SKM-1 (cell line): ENCODE results near the gene PLEKHA7.

Experiments used
- DNase-seq: peaks from one replicate; lab custom pipeline; 2025; ENCODE audit not compliant: unreplicated experiment; lab: John Stamatoyannopoulos, UW

PLEKHA7 gene

DNA sequence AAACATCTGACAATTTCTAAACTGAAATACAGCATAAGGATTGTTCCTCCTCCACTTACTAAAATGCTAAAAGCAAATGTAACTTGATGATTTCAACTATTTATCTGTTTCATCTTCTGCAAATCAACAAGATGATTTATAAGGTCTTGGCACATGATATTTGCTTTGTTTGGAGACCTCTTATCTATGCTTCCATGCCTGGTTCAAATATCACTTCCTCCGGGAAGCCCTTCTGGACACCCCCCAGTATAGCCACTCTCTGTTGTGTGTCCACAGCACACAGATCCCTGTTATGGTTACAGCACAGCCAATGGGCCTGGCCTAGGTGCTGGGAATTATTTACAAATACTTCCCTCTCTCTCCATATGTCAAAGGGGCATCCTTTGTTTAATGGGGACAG lies 160.9 kb downstream of the PLEKHA7 start:
- no peak for DNase-seq

DNA sequence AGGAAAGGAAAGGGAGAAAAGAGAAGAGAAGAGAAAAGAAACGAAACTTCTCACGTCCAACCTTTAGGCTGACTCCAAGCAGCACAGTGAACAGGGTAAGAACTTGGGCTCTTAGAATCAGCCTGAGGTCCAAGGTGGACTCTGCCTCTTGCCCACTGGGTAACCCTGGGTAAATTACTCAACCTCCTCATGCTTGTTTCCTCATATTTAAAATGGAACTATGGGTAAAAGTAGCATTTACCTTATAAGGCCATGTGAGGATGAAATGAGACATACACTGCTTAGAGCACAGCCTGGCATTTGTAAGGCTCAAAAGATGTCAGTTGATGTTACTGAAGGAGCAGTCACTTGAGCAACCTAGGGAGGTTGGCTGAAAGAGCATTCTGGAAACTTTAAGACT lies 167.9 kb downstream of the PLEKHA7 start:
- no peak for DNase-seq

DNA sequence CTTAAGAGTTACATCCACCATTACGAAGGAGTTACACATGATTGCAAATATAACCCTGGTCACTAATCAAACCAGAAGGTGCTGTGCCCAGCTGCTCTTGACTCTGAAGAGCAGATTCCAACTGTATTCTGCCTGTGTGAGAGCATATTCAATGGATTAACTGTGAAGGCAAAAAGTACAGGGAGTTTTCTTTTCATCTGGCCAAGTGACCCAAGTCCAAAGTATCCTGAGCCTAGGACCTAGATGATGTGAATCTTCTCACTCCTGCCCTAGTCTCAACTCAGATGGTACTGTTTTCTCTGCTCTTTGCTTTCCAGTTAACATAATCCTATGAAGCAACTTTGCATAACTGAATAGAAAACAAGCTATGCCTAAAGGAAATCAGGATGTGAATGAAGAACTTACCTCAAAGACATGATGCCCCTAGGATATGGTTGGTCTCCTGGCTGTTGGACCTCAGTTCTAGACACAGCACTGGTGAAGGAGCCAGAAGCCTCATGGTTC lies 169.9 kb downstream of the PLEKHA7 start:
- DNase-seq = no peak

DNA sequence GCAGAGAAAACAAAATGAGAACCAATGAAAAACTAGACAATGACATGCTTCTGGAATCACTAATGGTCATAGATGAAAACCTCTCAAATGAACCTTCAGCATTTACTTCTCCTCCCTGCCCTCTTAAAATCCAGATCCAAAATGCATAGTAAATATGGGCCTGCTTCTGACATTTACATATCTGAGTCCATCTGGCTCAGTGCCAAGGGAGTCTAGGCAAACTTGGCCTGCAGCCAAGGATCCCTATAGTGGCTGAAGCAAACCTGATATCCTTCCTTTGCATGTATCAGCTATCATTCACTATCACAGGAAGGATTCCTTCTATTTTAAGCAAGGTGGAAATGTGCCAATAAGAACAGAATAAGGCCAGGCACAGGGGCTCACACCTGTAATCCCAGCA lies 170.9 kb downstream of the PLEKHA7 start:
- DNase-seq = no peak

DNA sequence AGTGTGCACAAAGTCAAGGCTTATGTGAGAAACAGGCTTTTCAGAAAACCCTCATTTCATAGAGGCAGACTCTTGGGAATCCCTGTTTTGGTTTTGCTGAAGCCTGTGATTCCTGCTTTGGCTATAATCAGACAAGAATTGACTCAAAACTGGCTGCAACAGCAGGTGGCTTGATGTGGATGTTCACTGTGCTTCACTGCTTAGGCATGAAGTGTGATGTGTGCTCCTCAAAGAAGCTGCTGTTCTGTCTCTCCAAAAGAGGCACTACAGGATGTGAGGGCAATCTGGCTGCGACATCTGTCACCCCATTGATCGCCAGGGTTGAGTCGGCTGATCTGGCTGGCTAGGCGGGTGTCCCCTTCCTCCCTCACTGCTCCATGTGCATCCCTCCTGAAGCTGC lies 172.2 kb downstream of the PLEKHA7 start:
- DNase-seq = no peak

DNA sequence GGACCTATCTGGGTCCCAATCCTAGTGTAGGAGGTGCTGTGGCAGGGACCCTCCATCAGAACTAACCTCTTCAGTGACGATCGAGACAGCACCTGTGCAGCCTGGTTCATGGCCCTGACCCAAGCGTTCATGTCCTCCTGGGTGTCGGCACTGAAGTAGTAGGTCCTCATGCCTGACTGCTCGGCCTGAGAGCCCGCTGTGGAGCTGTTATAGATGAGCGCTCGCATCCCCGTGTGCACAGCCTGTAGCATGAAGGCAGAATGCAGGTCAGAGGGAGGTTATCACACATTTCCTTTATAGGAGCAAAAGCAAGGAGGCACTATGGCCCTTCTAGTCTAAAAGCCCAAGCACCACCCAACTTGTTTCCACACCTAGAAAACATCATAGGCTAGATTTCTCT lies 172.7 kb downstream of the PLEKHA7 start:
- no peak for DNase-seq

DNA sequence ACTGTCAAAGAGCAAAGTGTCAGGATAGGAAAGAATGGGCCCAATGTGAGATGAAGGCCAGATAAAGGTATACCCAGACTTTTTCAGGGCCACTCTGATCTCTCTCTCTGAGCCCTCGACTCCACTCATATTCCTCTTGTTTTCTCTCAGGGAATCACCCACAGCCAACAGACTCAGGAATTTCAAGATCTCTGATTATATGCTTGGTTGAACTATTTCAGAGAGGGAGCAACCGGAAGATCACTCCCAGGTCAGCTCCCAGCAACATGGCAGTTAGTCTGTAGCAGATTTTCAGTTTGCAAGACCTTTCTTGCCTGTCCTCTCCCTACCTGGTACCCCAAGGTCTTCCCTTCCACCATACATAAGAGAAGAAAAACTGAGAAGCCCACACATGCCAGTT lies 173.3 kb downstream of the PLEKHA7 start:
- no peak for DNase-seq

DNA sequence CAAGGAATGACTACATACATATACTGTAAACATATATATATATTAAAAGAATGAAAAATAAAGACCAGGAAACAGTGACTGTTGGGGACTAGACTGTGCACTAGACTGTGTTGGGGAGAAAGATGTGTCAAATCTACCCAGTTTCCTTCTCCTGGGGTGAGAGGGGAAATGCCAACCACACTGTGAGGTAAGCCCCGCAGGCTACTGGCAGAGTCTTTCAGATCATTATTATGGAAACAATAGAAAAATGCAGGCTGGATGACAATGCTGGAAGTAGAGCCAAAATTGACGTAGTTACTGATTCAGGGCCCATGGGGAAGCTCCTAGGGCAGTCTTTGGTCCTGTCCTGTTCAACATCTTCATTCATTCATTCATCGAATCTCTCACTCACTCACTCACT lies 174.4 kb downstream of the PLEKHA7 start:
- no peak for DNase-seq

DNA sequence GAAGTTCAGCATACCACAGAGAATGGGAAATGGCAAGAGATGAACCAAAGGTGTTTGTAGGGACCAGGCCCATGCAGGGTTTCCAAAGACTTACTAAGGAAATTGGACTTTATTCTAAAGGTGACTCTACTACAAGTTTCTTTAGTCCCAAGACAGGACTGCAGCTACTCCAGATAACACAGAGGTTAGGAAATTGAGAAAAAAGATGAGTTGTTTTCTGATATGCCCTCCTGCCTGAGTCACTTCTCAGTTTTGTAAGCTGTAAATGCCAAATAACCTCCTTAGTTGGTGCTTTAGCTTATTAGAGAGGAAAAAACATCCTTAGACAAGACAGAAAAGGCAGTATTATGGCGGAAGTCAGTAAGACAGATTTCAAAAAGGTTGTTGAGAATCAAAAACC lies 179.8 kb downstream of the PLEKHA7 start:
- DNase-seq = no peak

DNA sequence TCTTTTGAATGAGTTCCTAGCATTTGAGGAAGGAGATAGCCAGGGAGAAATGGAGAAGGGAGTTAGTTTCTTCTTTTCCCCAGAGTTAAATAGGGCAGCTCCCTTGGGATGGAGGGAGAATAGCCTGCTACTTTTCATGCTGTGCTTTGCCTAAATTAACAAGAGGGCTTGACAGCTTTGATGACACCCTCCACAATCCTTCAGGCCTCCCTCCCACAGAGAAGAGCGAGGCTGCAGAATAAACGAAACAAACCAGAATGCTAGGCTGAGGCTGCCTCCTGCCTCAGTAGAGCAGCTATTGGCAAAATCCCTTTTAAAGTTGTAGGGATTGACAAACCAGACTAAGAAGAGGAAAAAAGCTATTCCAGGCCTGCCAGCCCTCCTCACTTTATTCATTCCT lies 181.2 kb downstream of the PLEKHA7 start:
- no peak for DNase-seq

DNA sequence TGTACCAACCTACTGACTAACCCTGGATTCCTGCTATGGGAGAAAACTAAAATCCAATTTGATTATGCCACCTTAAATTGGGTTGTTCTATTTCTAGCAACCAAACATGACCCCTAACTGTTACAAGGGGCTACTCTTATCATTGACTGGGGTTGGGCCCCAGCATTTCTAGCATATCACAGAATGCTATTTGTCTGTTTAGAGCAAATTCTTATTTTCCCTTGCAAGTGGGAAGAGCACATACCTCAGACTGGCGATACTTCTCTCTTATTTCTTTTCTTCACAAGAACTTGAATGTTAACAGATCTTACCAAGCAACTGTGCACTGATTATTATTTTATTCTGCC lies 182.0 kb downstream of the PLEKHA7 start:
- DNase-seq = no peak

DNA sequence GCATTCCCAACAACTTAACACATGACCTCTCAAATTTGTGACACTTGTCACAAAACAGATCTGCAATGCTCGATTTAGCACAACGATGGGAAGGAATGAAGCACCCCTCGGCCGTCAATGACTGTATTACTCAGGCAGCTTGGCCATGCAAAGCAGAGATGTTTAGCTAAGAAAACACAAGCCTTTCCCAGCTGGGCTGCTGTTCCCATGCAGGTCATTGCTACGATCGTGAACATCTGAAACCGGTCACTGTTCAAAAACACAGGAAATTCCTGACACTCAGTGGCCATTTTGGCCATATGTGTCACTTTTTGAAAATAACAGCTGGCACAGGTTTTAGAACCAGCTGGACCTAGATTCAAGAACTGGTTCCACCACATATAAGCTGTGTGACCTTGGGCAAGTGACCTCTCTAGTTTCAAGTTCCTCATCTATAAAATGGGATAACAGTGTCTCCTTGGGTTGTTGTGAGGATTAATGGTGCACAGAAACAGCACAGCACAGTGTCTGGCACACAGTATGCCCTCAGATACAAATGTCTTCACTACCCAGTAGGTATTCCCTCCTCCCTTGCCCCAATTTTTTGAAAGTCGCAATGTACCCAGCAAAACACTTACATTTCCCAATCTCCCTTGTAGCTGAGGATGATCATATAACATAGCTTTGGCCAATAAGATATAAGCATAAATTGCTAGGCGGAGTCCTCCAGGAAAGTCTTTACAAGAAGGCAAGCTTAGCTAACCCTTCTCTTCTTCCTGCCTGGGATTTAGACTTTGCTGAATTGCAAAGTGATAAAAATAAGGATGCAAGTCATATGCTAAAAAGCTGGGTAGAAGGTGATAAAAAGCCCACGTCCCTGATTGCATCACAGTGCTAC lies 182.7 kb downstream of the PLEKHA7 start:
- no peak for DNase-seq

DNA sequence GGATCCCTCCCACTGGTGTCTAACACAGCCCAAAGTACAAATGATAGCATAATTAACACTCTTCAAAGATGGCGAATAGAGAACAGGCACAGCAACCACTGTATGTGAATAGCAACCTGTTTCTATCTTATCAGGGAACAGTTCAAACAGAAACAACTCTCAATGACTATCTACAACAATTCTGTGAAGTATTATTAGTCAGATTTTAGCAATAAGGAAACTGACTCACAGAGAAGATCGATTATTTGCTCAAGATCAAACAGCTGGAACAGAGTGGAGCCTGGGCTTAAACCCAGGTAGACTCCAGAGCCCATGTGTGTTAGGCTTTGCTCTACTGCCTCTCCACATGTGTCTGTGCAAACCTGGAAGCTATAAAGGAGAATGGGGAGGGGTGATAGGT lies 187.1 kb downstream of the PLEKHA7 start:
- DNase-seq = no peak

DNA sequence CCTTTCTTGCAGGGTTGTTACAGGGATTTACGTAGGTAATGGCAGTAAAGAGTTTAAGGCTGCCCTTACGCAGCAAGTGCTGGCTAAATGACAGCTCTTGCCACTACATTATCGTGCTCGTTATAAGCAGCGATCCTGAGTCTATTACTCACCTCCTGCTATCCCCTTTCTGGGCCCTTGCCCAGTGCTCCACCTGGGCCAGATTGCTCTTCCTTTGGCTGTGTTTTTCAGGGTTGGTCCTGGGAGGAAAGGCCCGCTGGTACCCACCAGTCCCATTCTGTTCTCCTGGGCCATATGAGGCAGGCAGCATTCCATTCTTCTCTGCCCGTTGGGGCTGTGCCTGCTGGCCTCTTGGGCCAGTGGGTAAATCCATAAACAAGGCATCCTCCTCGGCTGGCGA lies 188.2 kb downstream of the PLEKHA7 start:
- no peak for DNase-seq

DNA sequence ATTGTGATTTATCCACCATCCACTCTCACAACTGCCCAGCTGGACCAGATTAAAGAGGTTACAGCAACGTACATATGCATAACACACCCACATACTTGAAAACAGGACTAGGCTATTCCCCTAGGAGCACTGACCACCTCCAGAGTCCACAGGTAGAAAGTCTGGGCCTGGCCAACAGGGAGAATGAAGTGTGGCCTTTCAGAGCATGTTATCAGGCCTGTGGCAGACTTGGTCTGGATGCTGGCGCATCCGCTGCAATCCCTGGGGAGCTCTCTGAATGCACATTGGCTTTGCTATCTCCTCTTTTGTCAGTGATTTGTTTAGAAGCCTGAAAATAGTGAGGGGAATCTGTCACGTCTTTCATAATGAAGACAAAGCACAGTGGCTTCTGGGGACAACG lies 189.1 kb downstream of the PLEKHA7 start:
- DNase-seq = no peak

DNA sequence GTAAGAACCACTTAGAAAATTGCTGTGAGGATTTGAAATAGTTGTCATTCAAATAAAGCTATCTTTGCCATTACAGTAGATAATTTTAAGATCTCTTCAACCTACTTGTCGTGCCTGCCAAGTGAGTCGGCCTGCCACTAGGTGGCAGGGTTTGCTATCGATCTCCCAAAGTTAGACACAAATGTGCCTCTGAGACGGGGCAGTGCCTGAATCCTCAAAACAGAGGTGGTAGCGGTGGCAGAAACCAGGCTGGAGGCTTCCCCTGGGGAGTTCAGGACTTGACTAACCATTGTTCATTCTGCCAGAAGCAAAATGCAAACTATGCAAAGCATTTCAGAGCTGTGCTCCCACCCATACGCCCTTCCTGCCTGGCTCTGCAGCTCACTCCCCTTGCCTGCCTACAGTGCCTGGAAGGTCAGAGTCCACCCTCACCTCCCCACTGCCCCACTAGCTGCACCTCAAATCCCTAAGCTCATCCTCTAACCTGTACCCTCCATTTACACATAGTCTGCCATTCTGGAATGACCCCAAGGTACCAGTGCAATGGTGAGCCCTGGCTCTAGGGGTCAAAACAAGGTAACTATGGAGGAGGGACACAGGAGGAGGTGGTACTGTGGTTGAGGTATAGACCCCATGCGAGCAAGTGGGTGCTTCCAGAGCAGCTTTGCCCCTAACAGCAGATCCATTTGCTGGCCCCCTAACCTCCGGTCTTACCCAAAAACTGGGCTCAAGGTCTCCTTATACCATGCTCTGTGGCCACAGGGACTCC lies 193.7 kb downstream of the PLEKHA7 start:
- DNase-seq = peak; percentile 33

DNA sequence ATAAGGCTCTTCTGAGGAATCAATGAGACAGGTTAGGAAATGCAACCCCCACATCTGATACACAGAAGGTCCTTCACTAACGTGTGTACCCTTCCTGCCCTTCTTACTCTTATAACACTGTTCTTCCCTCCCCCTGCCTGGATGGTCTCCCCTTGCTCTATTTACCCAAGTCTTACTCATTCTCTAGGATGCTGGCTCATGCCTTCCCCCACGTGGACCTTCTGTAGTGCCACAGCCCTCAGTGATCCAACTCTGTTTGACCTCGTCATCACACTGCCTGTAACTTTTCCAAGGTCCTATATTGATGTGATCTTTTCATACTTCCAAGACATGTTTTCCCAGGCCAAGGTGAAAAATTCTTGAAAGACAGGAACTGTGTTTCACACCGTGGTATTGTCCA lies 195.9 kb downstream of the PLEKHA7 start:
- no peak for DNase-seq

DNA sequence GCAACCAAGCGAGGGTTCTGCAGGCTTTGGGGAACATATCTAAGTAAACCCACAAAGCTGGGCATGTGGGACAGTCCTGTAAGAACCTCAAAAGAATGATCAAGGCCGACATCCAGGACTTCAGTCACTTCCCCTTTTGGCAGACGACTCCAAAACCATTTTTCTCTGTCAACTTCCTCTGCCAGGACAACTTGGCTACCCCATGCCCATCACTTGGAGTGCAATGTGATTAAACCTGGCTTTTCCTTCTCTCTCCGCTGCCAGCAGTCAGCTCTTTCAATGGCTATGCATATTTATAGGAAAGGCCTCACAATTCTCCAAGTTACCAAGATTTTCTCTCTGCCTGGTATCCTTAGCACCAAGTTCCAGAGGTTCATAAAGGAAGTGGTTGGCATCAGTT lies 196.9 kb downstream of the PLEKHA7 start:
- DNase-seq = peak; percentile 75

DNA sequence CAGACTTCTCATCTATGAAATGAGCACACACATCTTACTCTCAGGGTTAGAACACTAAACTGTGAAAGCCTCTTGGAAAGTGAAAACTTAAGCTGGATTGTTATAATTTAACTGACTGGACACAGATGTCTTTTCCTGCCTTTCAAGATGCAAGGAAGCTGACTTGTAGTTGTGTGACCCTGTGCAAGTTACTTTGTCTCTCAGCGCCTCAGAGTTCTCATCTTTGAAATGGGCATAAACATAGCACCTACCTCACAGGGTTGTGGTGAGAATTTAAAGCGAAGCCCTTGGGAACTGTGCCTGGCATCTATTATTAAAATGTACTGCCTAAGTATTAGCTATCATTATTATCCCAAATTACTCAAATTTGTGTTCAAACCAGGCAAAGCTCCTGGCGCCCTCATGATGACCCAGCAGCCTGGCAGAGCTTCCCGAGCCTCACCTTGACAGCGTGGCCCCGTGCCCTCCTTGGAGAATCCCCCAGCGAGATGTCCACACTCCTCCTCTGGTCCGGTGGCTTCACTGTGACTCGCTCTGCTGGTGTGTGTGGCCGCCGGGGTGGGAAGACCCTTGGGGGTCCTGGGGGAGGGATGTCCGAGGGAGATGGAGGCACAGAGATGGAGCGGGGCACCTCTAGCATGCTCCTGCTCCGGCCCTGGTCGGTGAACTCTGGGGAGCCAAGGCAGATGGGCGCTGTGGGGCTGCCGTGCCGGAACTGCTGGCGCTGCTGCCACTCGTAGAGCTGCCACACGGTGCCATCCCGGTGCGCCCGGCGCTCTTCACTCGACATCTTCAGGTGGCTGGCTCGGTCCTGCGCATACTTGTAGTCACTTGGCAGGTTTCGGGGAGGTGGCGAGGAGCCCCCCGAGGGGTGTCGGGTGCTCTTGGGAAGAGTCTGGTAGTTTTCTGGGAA lies 197.6 kb downstream of the PLEKHA7 start:
- no peak for DNase-seq

DNA sequence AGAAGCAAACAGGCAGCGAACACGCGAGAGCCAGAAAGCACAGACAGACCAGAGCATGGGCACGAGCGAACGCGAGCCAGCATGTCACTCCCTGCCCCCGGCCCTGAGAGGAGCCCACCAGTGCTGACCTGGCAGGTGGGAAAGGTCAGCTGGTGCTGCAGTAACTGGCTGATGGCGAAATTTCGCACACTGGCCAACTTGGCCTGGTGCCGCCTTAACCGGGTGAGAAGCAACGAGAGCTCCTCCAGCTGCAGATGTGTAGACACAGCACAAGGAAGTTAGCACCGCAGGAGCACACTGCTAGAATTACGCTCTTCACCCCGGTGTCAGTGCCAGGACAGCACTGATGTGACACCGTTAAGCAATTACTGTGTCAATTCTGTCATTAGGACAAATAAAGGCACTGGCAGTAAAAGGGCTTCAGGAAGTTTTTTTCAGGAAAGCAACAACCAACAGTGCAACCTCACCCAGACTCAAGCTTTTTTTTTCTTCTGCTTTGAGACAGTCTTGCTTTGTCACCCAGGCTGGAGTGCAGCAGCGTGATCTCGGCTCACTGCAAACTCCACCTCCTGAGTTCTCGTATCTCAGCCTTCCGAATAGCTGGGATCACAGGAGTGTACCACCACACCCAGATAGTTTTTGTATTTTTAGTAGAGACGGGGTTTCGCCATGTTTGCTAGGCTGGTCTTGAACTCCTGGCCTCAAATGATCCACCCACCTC lies 199.0 kb downstream of the PLEKHA7 start:
- peak; percentile 66 for DNase-seq
